ENCODE measurements around the gene NFE2L1.
"Not testable (repeated sequence)": the region's sequence is repeated elsewhere in the genome, so short reads cannot be mapped to it uniquely, and the experiment has no call there.

NFE2L1 gene

GRCh38 chr17:48067245-48067644 lies 19.1 kb downstream of the NFE2L1 start:
- Histone ChIP-seq H3K27me3 (ENCODE audit: control insufficient read depth in 2 of 2, insufficient read depth in 2 of 2, low read length in 2 of 2) (no peaks in the 10 kb centered on the region), H3K36me3 (ENCODE audit: control insufficient read depth in 2 of 2, insufficient read depth in 2 of 2, low read length in 2 of 2) (peaks cover 50 to 69% of the 10 kb centered on the region in 2 donors), H3K9ac (ENCODE audit: low read depth in 1 of 2, low read length in 2 of 2) (no peak overlapping the region), H3K27ac (ENCODE audit: low read depth in 2 of 2, low read length in 2 of 2) (no peak overlapping the region), H3K4me1 (ENCODE audit: control insufficient read depth in 2 of 2, insufficient read depth in 2 of 2, low read length in 2 of 2) (no peaks in the 10 kb centered on the region), H3K9me3 (ENCODE audit: control insufficient read depth in 2 of 2, low read length in 2 of 2) (no peaks in the 10 kb centered on the region), H3K4me3 (ENCODE audit: low read length in 2 of 2) (no peak overlapping the region)

GRCh38 chr17:48067808-48068207 lies 19.6 kb downstream of the NFE2L1 start:
- H3K4me1 ChIP-seq (ENCODE audit: control insufficient read depth in 2 of 2, insufficient read depth in 2 of 2, low read length in 2 of 2); H3K27ac ChIP-seq (ENCODE audit: low read depth in 2 of 2, low read length in 2 of 2): not testable (repeated sequence)
- peaks cover 46 to 65% of the 10 kb centered on the region in 2 donors for H3K36me3 ChIP-seq (ENCODE audit: control insufficient read depth in 2 of 2, insufficient read depth in 2 of 2, low read length in 2 of 2)

GRCh38 chr17:48068491-48068961 lies 20.4 kb downstream of the NFE2L1 start:
- Histone ChIP-seq H3K9ac (ENCODE audit: low read depth in 1 of 2, low read length in 2 of 2) (no peak overlapping the region), H3K27me3 (ENCODE audit: control insufficient read depth in 2 of 2, insufficient read depth in 2 of 2, low read length in 2 of 2) (no peaks in the 10 kb centered on the region), H3K36me3 (ENCODE audit: control insufficient read depth in 2 of 2, insufficient read depth in 2 of 2, low read length in 2 of 2) (peaks cover 41 to 65% of the 10 kb centered on the region in 2 donors), H3K4me1 (ENCODE audit: control insufficient read depth in 2 of 2, insufficient read depth in 2 of 2, low read length in 2 of 2) (no peaks in the 10 kb centered on the region), H3K27ac (ENCODE audit: low read depth in 2 of 2, low read length in 2 of 2) (no peak overlapping the region), H3K4me3 (ENCODE audit: low read length in 2 of 2) (no peak overlapping the region), H3K9me3 (ENCODE audit: control insufficient read depth in 2 of 2, low read length in 2 of 2) (no peaks in the 10 kb centered on the region)

More at GRCh38 chr17:48067808-48068207, 19.6 kb downstream of the NFE2L1 start:
- H3K4me3 ChIP-seq (ENCODE audit: low read length in 2 of 2); H3K9ac ChIP-seq (ENCODE audit: low read depth in 1 of 2, low read length in 2 of 2); H3K27me3 ChIP-seq (ENCODE audit: control insufficient read depth in 2 of 2, insufficient read depth in 2 of 2, low read length in 2 of 2); H3K9me3 ChIP-seq (ENCODE audit: control insufficient read depth in 2 of 2, low read length in 2 of 2): not testable (repeated sequence)

GRCh38 chr17:48070195-48070594 lies 22.0 kb downstream of the NFE2L1 start:
- Histone ChIP-seq H3K27me3 (ENCODE audit: control insufficient read depth in 2 of 2, insufficient read depth in 2 of 2, low read length in 2 of 2) (no peaks in the 10 kb centered on the region), H3K27ac (ENCODE audit: low read depth in 2 of 2, low read length in 2 of 2) (no peak overlapping the region), H3K9ac (ENCODE audit: low read depth in 1 of 2, low read length in 2 of 2) (no peak overlapping the region), H3K4me3 (ENCODE audit: low read length in 2 of 2) (no peak overlapping the region), H3K9me3 (ENCODE audit: control insufficient read depth in 2 of 2, low read length in 2 of 2) (no peaks in the 10 kb centered on the region), H3K36me3 (ENCODE audit: control insufficient read depth in 2 of 2, insufficient read depth in 2 of 2, low read length in 2 of 2) (peaks cover 37 to 58% of the 10 kb centered on the region in 2 donors), H3K4me1 (ENCODE audit: control insufficient read depth in 2 of 2, insufficient read depth in 2 of 2, low read length in 2 of 2) (no peaks in the 10 kb centered on the region)

DNA sequence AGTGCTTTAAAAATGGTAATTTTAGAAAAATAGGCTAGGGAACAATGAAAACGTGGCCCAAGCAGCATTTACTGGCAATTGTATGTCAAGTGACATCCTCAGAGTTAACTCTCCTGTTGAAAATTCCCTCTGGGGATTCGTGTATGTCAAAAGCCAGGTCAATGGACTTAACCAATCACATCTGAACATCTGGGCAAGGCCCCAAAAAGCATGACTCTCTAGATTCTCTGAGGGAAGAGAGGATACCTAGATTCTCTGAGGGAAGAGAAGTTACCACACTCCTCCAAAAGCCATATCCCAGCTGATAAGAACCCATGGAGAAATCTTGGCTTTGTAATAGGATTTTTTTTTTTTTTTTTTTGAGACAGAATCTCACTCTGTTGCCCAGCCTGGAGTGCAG lies 23.5 kb downstream of the NFE2L1 start:
- Histone ChIP-seq H3K36me3 (ENCODE audit: control insufficient read depth in 2 of 2, insufficient read depth in 2 of 2, low read length in 2 of 2) (peaks cover 32 to 47% of the 10 kb centered on the region in 2 donors), H3K27ac (ENCODE audit: low read depth in 2 of 2, low read length in 2 of 2) (no peak overlapping the region)

DNA sequence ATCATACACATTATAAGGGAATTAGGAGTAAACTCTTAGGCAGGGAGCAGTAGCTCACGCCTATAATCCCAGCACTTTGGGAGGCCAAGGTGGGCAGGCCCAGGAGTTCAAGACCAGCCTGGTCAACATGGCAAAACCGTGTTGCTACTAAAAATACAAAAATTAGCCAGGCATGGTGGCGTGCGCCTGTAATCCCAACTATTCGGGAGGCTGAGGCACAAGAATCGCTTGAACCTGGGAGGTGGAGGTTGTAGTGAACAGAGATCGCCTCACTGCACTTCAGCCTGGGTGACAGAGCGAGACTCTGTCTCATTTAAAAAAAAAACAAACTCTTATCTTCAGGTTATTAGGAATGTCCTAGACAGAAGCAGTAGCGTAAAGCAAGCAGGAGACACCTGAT lies 24.7 kb downstream of the NFE2L1 start:
- H3K36me3 ChIP-seq (ENCODE audit: control insufficient read depth in 2 of 2, insufficient read depth in 2 of 2, low read length in 2 of 2) = peaks cover 30 to 39% of the 10 kb centered on the region in 2 donors
- not testable (repeated sequence) for H3K27me3 ChIP-seq (ENCODE audit: control insufficient read depth in 2 of 2, insufficient read depth in 2 of 2, low read length in 2 of 2); H3K4me3 ChIP-seq (ENCODE audit: low read length in 2 of 2); H3K9me3 ChIP-seq (ENCODE audit: control insufficient read depth in 2 of 2, low read length in 2 of 2); H3K27ac ChIP-seq (ENCODE audit: low read depth in 2 of 2, low read length in 2 of 2); H3K9ac ChIP-seq (ENCODE audit: low read depth in 1 of 2, low read length in 2 of 2); H3K4me1 ChIP-seq (ENCODE audit: control insufficient read depth in 2 of 2, insufficient read depth in 2 of 2, low read length in 2 of 2)

More for the DNA sequence above, 23.5 kb downstream of the NFE2L1 start:
- Histone ChIP-seq H3K9ac (ENCODE audit: low read depth in 1 of 2, low read length in 2 of 2) (no peak overlapping the region), H3K4me3 (ENCODE audit: low read length in 2 of 2) (no peak overlapping the region), H3K9me3 (ENCODE audit: control insufficient read depth in 2 of 2, low read length in 2 of 2) (no peaks in the 10 kb centered on the region), H3K4me1 (ENCODE audit: control insufficient read depth in 2 of 2, insufficient read depth in 2 of 2, low read length in 2 of 2) (no peaks in the 10 kb centered on the region), H3K27me3 (ENCODE audit: control insufficient read depth in 2 of 2, insufficient read depth in 2 of 2, low read length in 2 of 2) (no peaks in the 10 kb centered on the region)

DNA sequence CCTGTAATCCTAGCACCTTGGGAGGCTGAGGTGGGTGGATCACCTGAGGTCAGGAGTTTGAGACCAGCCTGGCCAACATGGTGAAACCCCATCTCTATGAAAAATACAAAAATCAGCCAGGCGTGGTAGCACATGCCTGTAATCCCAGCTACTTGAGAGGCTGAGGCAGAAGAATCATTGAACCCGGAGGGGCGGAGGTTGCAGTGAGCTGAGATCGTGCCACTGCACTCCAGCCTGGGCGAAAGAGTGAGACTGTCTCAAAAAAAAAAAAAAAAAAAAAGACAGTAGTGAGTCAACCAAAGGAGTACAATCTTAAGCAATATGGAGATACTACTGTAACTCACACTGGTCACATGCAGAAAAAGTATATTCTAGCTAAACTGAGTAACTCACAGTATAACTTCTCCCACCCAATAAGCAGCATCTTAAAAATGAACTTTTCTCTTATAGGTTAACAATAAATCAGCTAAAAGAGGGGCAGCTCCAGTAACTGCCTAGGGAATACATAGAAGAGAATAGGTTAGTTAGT lies 25.5 kb downstream of the NFE2L1 start:
- not testable (repeated sequence) for H3K9me3 ChIP-seq (ENCODE audit: control insufficient read depth in 2 of 2, low read length in 2 of 2); H3K4me1 ChIP-seq (ENCODE audit: control insufficient read depth in 2 of 2, insufficient read depth in 2 of 2, low read length in 2 of 2); H3K9ac ChIP-seq (ENCODE audit: low read depth in 1 of 2, low read length in 2 of 2); H3K27ac ChIP-seq (ENCODE audit: low read depth in 2 of 2, low read length in 2 of 2); H3K4me3 ChIP-seq (ENCODE audit: low read length in 2 of 2); H3K27me3 ChIP-seq (ENCODE audit: control insufficient read depth in 2 of 2, insufficient read depth in 2 of 2, low read length in 2 of 2)
- H3K36me3 ChIP-seq (ENCODE audit: control insufficient read depth in 2 of 2, insufficient read depth in 2 of 2, low read length in 2 of 2) = peaks cover 25 to 33% of the 10 kb centered on the region in 2 donors

DNA sequence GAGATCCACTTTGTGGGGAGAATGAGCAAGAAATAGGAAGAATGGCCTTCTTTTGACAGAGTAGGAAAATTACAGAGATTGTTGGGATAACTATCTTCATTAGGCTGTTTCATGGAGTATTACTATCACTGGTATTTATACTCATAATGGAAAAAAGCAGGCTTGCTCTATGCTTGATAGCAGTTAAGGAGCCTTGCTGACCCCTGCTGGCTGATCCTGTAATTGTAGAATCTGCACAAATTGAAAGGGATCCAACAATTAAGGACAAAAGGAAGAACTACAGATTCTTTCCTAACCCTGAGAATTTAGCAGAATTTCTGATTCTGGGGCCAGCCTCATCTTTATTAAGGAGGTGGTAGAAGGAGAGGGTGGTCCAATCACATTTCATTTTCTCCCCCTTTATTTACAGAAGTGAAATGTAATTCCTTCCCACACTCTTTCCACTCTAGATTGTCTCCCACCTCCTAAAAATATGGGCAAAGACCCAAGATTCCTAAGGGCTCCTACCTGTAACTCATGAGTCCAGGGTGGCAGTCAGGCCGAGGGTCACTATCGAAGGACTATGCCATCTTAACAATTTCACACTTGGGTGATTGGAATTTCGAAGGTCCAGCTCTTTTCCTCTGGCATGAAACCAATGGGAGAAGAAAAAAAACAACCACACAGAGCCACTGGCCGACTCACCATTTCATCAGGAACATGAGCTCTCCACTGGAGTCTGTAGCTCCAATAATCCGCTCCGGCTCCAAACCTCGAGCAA lies 26.3 kb downstream of the NFE2L1 start:
- Histone ChIP-seq H3K4me3 (ENCODE audit: low read length in 2 of 2) (no peak overlapping the region), H3K36me3 (ENCODE audit: control insufficient read depth in 2 of 2, insufficient read depth in 2 of 2, low read length in 2 of 2) (peaks cover 23 to 30% of the 10 kb centered on the region in 2 donors), H3K27me3 (ENCODE audit: control insufficient read depth in 2 of 2, insufficient read depth in 2 of 2, low read length in 2 of 2) (no peaks in the 10 kb centered on the region), H3K27ac (ENCODE audit: low read depth in 2 of 2, low read length in 2 of 2) (no peak overlapping the region), H3K4me1 (ENCODE audit: control insufficient read depth in 2 of 2, insufficient read depth in 2 of 2, low read length in 2 of 2) (no peaks in the 10 kb centered on the region), H3K9ac (ENCODE audit: low read depth in 1 of 2, low read length in 2 of 2) (no peak overlapping the region), H3K9me3 (ENCODE audit: control insufficient read depth in 2 of 2, low read length in 2 of 2) (no peaks in the 10 kb centered on the region)

DNA sequence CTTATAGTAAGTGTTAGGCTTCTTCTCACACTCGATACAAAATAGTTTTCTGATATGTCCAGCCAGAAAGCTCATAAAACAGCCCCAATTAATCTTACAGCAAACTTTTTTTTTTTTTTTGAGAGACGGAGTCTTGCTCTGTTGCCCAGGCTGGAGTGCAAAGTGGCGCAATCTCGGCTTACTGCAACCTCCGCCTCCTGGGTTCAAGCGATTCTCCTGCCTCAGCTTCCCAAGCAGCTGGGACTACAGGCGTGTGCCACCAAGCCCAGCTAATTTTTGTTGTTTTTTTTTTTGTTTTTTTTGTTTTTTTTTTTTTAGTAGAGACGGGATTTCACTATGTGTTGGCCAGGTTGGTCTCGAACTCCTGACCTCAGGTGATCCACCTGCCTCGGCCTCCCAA lies 29.0 kb downstream of the NFE2L1 start:
- H3K36me3 ChIP-seq (ENCODE audit: control insufficient read depth in 2 of 2, insufficient read depth in 2 of 2, low read length in 2 of 2); H3K9ac ChIP-seq (ENCODE audit: low read depth in 1 of 2, low read length in 2 of 2); H3K9me3 ChIP-seq (ENCODE audit: control insufficient read depth in 2 of 2, low read length in 2 of 2); H3K4me1 ChIP-seq (ENCODE audit: control insufficient read depth in 2 of 2, insufficient read depth in 2 of 2, low read length in 2 of 2); H3K27me3 ChIP-seq (ENCODE audit: control insufficient read depth in 2 of 2, insufficient read depth in 2 of 2, low read length in 2 of 2); H3K4me3 ChIP-seq (ENCODE audit: low read length in 2 of 2); H3K27ac ChIP-seq (ENCODE audit: low read depth in 2 of 2, low read length in 2 of 2): not testable (repeated sequence)

- Histone ChIP-seq H3K9me3 (ENCODE audit: control insufficient read depth in 2 of 2, low read length in 2 of 2) (no peaks in the 10 kb centered on the region), H3K36me3 (ENCODE audit: control insufficient read depth in 2 of 2, insufficient read depth in 2 of 2, low read length in 2 of 2) (no peaks in the 10 kb centered on the region)
These were observed 33.7 kb downstream of the NFE2L1 start for GRCh38 chr17:48081858-48082257.

More at GRCh38 chr17:48081858-48082257, 33.7 kb downstream of the NFE2L1 start:
- no peaks in the 10 kb centered on the region for H3K27me3 ChIP-seq (ENCODE audit: control insufficient read depth in 2 of 2, insufficient read depth in 2 of 2, low read length in 2 of 2)
- H3K4me1 ChIP-seq (ENCODE audit: control insufficient read depth in 2 of 2, insufficient read depth in 2 of 2, low read length in 2 of 2) = peaks cover 0 to 7% of the 10 kb centered on the region in 2 donors
- no peak overlapping the region for H3K4me3 ChIP-seq (ENCODE audit: low read length in 2 of 2)
- H3K27ac ChIP-seq (ENCODE audit: low read depth in 2 of 2, low read length in 2 of 2) = no peak overlapping the region
- no peak overlapping the region for H3K9ac ChIP-seq (ENCODE audit: low read depth in 1 of 2, low read length in 2 of 2)
